UCSD-AML1 (cell line): ENCODE measurements around the gene EHMT1.

Experiments used
- DNase-seq: peaks from one replicate; lab custom pipeline; 2025; ENCODE audit not compliant: unreplicated experiment; lab: John Stamatoyannopoulos, UW

The EHMT1 gene

DNA sequence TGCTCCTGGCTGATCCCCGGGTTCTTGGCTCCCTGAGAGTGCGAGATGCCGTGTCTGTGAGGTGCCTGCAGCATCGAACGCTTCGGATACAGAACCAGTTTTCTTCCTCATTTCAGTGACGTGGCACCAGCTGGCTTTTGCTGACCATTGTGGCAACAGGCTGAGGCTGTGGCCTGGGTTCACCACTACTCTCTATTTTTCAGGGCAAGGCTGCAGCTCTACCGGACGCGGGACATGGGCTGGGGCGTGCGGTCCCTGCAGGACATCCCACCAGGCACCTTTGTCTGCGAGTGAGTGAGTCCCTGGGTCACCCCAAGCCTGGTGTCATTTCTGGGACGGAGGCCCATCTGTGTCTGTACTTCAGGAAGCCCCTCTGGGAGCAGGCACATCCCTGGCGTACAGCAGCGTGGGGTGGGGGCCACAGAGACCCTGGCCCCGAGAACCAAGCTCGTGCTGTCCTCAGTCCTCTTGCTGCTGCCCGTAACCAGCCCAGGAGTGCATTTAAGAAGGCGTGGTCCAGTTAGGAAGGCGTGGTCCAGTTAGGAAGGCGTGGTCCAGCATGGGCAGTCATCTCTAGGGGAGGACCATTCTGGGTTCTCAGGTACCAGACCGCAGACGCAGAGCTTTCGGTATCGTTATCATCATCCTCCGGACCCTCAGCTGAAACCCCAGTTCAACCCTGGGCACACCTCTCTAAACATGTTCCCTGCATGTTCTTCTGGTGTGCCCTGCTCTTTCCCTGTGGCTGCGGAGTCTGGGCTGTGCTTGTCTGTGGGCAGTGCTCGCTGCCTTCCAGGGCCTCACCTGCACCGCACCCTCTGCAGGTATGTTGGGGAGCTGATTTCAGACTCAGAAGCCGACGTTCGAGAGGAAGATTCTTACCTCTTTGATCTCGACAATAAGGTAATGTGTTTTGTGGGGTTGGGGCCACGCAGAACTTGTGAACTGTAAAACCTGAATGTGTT lies 198.7 kb downstream of the EHMT1 start:
- DNase-seq, result no peak

DNA sequence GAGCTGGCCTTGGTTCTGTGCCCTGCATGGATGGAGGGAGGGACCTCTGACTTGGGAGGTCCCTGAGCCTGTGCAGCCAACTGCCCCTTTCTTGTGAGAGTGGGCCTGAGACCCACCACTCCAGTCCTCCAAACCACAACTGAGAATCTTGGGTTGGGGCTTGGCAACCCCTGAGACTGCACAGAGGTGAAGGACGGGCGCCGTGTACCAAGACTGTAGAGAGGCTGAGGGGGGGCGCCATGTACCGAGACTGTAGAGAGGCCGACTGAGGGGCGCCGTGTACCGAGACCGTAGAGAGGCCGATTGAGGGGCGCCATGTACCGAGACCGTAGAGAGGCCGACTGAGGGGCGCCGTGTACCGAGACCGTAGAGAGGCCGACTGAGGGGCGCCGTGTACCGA lies 199.5 kb downstream of the EHMT1 start:
- DNase-seq, result no peak

DNA sequence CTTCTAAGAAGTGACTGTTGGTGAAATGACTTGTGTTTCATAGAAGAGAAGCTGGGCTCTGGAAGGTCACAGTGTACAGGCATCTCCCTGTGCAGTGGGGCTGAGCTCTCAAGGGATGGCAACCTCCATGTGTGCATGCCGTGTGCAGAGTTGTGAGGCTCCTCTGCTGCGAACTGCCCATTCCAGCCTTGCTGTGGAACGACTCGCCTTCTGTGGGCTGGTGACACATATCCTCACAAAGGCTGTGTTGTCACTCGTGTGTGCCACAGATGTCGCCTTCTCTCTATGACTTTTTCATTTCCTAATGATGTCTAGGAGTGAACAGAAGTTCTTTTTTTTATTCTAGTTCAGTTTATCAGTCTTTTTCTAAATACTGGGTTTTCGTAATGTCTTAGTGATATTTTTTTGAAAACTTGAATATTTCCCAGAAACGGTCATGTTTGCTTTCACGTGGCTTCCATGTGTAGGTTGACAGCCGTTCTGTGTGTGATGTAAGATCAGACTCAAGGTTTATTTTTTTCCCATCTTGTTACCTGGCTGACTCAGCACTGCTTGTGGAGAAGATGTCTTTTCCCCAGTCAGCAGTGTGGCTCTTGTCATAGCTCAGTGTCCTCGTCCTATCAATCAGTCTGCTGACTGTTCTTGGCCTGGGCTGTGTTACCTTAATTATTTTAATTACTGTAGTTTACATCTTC lies 201.5 kb downstream of the EHMT1 start:
- DNase-seq, result no peak

DNA sequence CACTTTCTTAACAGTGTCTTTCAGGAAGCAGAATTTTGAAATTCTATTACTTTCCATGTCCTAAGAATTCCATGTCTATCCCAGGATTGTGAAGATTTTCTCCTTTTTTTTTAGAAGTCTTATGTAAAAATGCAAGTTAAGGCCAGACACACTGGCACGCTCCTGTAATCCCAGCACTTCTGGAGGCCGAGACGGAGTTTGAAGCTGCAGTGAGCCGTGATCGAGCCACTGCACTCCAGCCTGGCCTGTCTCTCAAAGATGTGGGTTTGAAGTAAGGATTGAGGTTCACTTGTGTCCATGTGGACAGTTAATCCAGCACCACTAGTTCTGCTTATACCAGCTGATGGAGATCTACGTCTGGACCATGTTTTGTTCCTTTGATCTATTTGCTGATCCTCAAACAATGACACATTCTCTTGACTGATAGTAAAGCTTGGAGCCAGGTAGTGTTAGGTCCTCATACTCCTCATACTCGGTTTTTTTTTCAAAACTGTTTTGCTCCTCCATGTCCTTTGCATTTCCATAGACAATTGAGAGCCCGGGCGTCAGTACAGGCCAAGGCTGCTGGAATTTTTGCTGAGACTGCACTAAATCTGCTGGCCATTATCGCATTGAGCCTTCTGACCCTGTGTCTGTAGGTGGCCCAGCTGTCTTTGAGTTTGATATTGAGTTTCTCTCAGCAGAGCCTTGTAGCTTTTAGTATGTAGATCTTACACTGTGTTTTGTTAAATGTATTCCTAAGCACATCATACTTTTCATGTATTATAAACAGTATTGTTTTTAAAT lies 205.4 kb downstream of the EHMT1 start:
- DNase-seq, result no peak

DNA sequence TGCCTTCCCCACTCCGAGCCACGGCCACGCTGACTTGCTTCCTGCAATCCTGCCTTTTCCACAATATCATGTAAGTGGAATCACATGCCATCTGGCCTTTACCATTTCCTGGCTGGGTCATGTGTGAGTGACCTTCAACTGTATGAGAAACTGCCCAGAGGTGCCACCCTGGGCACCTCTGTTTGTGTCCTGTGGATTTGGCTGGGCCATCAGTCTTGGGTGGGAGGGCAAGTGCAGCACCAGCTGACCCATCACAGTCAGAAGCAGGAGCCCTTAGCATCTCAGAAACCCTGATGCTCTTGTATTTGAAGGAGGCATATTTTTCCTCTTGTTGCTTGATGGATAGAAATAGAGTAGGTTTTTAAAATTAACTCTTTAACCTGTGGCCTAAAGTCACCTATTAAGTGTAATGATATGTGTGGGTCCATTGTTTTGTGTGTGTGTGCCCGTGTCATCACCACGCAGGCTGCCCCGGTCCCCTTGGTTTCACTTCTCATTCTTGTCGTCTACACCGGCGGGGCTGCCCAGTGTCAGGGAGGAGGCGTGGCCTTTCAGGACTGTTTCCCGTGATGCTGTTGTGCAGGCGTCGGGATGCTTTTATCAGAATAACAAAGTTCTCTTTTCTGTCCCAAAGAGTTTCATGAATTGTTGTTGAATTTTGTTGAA lies 206.7 kb downstream of the EHMT1 start:
- no peak for DNase-seq

DNA sequence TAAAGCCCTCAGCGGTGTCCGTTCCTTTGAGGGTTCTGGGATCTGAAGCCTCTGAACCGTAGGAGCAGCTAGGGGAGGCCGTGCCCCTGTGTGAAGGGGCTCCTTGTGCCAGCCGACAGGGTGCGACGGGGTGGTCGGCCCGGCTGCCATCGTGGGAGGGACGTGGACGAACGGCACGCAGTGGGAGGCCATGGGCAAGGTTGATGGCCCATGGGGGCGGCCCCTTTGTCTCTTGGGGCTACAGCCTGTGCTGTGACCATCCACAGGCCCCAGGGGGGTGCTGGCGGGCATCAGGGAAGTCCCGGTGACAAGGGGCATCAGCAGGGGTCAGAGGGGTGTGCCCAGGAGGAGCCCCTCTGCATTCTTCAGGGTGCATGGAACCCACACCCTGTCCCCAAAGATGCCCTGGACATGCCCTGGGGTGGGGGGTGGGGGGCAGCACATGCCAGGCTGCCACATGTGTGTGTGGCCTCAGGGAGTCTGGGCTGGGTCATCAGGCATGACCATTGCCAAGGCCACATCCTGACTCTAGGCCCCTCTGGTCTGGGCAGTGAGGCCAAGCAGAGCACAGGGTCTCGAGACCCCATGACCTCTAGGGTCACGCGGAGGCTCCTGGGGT lies 209.2 kb downstream of the EHMT1 start:
- no peak for DNase-seq

DNA sequence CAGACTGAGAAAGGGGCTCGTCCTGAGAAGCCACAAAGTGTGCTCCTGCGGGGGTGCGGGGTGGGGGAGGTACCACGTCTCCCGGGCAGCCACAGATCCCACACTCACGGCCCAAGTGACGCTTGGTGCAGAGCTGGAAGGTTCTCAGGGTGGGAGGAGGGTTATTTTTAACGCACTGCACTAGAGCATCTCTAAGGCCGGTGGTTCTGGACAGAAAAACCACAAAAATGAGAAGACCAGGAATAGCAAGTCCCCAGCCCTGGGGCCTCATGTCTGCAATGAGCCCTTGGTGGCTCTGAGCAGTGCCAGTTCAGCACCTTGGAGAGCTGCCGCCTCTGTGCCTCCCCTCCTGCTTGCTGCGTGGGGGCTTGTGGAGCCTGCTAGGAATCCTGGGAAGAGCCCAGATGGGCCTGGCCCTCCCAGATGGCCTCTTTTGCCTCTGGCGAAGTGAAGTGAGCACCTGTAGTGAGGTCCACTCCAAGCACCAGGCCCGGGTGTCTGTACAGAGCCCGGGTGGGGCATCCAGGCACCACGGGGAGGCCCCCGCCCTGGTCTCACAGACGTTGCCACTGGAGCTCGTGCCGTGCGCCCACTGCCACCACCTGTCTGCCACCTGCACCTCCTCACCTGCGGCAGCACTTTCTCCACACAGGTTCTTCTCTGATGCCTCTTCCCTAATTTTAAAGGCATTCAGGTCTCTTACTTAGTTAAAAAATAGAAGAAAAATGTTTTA lies 209.9 kb downstream of the EHMT1 start:
- no peak for DNase-seq

DNA sequence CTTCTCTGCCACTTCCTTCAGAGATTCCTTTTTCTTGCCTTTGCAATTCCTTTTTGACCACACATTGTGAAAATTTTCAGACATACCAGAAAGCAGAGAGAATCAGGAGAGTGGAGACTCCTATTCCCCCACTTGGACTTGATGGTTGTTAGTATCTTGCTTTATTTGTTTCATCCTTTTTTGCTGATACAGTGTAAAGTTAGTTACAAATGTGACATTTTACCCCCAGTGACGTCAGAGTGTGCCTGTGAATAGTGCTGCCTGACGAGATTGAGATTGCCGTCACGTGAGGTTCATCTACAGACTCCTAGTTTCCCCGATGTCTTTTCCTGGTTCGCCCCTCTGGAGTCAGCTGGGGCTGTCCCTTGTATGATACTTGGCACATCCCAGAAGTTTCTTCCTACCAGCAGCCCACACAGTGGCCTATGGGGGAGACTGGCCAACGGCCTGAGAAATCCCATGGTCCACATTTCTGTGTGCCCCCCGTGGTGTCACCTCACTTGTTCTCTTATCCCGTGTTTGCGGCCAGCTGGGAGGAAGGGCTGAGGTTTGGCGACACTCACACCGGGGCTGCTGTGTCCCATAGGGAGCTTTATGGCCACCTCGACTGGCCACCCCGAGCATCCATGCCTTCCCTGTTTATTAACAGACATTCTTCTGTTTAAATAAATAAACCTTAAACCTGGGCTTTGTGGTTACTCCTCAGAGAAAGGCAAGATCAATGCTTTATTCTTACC lies 210.6 kb downstream of the EHMT1 start:
- DNase-seq, result no peak

DNA sequence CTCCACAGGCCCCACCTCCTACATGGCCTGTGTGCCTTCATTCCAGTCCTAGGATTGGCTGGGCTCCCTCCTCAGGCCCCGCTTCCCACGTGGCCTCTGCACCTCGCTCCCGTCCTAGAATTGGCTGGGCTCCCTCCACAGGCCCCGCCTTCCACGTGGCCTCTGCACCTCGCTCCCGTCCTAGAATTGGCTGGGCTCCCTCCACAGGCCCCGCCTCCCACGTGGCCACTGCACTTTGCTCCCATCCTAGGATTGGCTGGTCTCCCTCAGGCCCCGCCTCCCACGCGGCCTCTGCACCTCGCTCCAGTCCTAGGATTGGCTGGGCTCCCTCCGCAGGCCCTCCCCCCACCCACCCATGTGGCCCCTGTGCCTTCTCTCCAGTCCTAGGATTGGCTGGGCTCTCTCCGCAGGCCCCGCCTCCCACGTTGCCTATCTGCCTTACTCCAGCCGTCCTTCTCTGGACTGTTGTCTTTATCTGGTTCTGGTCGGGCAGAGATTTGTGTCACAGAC lies 213.4 kb downstream of the EHMT1 start:
- DNase-seq, result no peak

DNA sequence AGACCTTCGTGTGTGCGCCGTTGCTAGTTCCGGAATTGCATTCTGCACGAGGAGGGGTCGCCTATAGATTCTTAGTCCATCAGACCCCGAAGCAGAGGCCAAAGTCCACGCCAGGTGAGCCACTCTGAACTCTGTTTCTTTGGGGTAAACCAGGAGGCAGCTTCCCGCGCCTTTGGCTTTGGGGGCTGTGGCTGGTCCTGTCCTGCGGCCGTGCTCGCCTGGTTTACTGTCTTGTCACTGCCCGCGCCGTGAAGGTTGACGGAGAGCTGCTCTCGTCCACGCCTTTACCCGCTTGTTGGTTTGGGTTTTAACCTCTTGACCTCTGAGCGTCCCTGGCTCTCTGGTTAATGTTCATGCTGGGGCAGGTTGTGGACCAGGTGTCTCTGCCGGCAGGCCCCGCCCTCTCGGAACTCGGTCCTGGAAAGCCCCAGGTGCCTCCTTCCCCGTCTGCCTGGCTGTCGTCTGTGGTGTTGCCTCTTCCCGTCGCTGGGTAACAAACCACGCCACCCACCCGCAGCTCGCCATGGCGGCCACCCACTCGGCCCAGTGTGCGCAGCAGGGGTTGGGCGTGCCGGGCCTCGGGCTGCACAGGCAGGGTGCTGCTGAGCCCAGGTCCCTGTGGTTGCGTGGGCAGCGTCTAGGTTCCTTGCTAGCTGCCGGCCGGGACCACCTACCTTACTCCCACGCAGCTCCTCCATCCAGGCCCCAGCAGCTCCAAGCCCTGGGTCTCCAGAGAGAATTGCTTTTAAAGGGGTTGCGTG lies 214.2 kb downstream of the EHMT1 start:
- DNase-seq, result no peak

DNA sequence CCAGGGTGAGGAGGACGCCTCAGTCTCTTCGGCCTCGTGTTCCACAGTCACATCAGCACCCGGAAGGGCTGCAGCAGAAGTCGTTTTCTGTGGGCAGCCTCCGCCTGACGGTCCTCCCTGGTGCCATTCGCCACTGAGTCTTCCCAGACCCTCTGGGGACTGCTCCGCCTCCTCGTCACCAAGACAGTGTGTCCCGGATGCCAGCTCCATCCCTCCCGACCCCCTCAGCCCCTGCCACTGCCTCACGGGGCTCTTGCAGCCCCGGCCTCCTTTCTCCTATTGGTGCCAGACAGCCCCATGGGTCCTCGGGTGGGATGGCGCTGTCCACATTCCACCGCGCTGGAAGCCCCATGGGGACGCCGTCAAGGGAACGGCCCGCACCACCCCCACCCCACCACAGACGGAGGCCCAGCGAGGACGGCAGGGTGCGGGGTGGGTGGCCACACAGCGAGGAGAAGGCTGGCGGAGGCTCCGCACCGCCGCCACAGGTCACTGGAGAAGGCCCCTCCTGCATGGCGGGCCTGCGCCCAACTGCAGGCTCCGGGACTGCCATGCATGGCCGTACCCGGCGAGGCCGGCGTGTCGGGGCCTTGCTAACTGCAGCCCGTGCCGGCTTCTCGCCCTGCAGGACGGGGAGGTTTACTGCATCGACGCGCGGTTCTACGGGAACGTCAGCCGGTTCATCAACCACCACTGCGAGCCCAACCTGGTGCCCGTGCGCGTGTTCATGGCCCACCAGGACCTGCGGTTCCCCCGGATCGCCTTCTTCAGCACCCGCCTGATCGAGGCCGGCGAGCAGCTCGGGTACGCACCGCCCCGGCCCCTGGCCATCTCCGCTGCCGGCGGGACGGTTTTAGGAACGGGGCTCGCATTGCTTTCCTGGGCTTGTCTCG lies 215.2 kb downstream of the EHMT1 start:
- DNase-seq, result no peak

DNA sequence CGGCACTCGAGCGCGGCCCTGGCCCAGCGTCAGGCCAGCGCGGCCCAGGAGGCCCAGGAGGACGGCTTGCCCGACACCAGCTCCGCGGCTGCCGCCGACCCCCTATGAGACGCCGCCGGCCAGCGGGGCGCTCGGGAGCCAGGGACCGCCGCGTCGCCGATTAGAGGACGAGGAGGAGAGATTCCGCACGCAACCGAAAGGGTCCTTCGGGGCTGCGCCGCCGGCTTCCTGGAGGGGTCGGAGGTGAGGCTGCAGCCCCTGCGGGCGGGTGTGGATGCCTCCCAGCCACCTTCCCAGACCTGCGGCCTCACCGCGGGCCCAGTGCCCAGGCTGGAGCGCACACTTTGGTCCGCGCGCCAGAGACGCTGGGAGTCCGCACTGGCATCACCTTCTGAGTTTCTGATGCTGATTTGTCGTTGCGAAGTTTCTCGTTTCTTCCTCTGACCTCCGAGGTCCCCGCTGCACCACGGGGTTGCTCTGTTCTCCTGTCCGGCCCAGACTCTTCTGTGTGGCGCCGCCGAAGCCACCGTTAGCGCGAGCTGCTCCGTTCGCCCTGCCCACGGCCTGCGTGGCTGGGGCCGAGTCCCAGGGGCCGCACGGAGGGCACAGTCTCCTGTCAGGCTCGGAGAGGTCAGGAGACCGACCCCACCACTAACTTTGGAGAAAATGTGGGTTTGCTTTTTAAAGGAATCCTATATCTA lies 216.2 kb downstream of the EHMT1 start:
- DNase-seq, result no peak

DNA sequence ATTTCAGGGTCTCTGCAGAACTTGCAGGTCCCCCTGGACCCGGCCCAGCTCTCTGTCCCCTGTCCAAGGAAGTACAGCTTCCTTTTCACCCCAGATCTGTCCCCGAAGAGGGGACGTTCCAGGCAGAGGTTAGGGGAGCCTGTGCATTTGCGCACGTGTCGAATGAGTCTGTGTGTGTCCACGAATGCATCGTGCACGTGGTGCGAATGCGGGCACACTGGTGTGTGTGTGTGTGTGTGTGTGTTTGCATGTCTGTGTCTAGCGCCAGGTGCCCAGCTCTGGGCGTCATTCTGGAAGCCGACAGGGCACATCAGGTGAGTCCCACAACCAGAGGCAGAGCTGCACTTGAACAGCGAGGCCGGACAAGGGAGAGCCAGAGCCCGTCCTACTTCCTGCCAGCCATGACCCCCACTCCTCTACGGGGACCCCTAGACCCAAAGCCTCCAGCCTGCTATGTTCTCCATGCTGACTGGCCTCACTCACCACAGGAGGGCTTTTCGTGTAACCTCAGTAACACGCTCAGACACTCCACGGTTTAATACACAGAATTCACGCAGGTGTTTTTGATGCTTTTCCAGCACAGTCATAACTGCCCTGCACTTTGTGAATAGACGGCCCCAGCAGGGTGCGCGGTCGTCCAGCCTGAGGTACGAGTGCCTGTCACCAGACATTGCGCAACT lies 217.5 kb downstream of the EHMT1 start:
- no peak for DNase-seq

DNA sequence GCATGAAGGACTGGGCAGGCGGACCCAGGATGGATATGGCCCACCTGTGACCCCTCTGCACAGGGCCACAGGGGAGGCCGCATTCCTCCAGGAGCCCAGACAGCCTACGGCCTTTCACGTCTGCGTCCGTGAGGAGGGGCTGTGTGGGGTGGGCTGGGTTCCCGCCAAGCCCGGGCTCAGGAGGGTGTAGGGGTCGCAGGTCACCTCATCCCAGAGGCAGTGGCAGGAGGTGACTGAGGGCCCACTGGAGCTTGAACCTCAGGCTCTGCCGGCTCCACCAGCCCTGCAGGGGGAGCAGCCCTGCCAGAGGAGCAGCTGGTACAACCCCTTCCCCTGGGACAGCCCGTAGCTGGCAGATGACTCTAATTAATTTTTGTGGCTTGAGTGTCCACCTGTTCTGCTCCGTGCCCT lies 218.0 kb downstream of the EHMT1 start:
- no peak for DNase-seq

DNA sequence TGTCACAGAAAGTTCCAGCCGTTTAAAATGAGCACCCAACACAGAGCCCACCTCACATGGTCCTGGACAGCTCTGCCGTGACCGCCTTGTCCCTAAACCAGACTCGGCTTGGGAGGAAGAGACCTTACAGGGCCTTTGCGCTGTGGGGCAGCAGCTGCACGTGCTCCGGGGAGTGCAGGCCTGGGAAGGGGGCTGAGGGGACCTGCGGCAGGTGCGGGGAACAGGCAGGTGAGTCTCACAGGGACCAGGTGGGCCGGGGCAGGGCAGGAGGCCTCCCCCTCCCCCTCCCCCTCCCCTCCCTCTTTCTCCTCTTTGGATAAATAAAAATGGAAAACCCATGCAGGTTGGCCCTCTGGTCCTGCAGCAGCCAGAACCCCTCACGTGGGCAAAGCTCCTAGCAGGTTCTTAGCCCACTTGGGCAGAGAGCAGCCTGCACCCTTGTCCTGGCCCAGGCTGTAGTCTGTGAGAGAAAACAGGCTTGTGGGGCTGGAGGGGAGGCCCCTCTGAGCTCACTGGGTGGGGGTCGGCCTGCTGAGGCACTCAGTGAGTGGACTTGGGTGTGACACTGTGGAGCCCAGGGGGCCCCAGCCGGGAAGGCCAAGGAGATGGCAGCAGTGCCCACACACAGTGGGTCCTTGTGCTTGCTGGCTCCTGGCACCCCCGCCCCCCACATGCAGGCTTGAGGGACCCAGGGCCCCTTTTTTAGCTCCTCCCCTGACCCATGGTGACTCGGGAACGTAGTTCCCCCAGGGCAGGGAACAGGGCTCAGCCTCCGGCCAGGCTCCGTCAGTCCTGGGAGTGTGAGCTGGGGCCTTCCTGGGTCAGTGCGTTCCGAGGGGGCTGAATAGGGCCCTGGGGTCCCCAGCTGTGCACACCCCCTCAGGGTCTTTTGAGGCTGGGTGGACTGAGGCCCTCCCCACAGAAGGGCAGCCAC lies 218.8 kb downstream of the EHMT1 start:
- no peak for DNase-seq
